HFF-Myc (cell line): ENCODE measurements around the gene EXT2.

ENCODE experiments used
- DNase-seq: peaks from one replicate; pipeline ENCODE4 v3.0.0-alpha.2; 2011; ENCODE audit warnings: low read depth; ENCODE audit errors: extremely low read depth
- H3K4me3 ChIP-seq: replicated peaks from 2 replicates; pipeline ENCODE4 v1.5.1; 2011; ENCODE audit warnings: low read depth, mild to moderate bottlenecking, control low read depth, low read length
- CTCF ChIP-seq: IDR thresholded peaks from 2 replicates; pipeline ENCODE4 v1.5.1; 2012; ENCODE audit warnings: mild to moderate bottlenecking, low read depth, low read length, control low read depth; ENCODE audit errors: missing control alignments

EXT2 gene

GRCh38 chr11:44275961-44276550 lies 180.6 kb downstream of the EXT2 start:
- TF ChIP-seq CTCF = no peak
- DNase-seq = no peak

GRCh38 chr11:44277196-44278090 lies 182.0 kb downstream of the EXT2 start:
- DNase-seq = no peak
- no peak for TF ChIP-seq CTCF
- no peak overlapping the region for H3K4me3 ChIP-seq

More at GRCh38 chr11:44275961-44276550, 180.6 kb downstream of the EXT2 start:
- no peak overlapping the region for H3K4me3 ChIP-seq

- H3K4me3 ChIP-seq = no peak overlapping the region
- TF ChIP-seq CTCF = no peak
- no peak for DNase-seq
These were observed 184.0 kb downstream of the EXT2 start for GRCh38 chr11:44279483-44279882.

GRCh38 chr11:44280257-44280656 lies 184.8 kb downstream of the EXT2 start:
- no peak for TF ChIP-seq CTCF
- no peak for DNase-seq
- H3K4me3 ChIP-seq = no peak overlapping the region

GRCh38 chr11:44281151-44281550 lies 185.7 kb downstream of the EXT2 start:
- no peak overlapping the region for H3K4me3 ChIP-seq
- no peak for TF ChIP-seq CTCF
- no peak for DNase-seq

- TF ChIP-seq CTCF = no peak
- H3K4me3 ChIP-seq = no peak overlapping the region
- DNase-seq = no peak
These were observed 187.1 kb downstream of the EXT2 start for GRCh38 chr11:44282620-44283019.
